NCI-H1105 treated with DMSO at 0.1 percent for 48 hours (cell line): Measurements from ENCODE around the gene LPO.

Experiments used
- DNase-seq: peaks from one replicate; lab custom pipeline; 2025; lab: John Stamatoyannopoulos, UW

LPO gene

DNA sequence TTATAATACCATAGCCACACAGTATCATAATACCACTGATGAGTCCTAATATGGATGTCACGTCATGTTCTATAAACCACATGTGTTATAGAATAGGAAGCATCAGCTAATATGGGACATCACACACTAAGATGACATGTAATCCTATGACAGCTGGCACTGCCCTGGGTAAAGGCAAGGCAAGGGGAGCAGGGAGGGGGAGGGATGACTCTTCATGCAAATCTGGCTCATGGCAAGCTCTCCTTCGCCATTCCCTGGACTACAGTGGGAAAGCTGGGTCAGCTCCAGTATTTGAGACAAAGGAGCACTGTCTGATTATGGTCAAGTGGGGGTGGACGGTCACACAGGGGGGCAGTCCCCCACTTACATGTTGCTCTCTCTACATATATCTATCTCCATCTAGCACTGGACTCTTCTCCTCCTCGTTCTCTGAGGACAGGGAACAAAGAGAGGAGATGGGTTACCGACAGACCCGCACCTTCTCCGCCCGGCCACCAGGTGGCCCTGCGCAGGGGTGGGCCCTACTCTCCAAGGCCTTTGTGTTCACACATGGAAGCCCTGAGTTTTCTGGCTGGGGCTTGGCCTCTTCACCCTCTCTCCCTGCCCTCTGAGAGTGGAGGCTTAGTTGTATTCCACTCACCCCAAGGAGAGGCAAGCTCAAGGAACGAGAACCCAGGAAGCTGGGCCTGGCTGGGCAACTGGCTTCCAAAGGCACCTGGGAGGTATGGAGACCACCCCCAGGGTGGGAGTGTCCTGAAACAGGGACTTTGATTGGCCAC is 65.8 kb downstream of the LPO start:
- peak; percentile 60 for DNase-seq

DNA sequence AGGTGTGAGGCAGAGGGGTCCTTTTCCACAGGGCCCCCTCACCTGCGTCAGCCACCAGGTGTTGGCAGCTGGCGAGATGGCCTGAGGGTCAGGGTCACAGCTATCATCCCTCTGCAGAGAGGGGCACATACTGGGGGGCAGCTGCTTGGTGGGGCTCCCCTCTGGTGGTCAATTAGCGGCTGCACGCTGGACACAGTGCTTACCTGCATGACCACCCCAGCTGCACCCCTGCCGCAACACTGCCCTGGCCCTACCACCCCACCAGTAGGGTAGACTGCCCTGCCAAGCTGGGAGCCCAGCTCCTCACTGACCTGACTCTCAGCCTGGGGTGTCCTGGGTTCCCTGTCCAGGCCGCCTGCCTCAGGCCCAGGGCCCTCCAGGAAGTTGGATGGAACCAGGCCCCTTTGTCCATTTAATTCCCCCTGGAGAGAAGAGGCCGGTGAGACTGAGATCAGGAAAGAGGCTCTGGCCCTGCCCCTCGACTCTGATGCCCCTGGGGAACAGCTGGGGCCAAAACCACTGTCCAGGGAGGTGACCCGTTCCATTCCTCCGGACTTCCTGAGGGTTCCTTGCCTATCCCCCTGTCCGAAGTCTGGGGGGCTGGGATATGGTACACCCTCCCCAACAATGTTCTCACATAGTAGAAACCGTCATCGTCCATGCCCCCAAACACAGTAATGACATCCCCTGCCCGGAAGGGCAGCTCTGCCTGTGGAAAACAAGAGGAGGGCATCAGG is 66.5 kb downstream of the LPO start:
- no peak for DNase-seq

DNA sequence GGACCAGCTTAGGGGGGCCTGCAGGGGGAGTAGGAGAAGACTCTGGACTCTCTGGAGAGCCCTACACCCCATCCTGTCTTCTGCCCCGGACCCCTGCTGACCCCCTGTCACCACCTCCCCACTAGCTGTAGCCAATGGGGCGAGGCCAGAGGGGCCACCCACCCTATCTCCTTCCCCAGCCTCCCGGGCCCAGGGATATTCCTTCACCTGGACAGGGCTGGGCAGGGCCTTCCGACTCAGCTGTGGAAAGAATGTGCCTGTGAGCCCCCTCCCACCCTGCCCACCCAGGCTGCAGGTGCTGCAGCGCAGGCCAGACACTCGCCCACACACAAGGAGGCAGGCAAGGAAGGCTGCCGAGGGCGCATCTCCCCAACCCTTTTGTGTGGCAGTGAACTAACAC is 67.2 kb downstream of the LPO start:
- DNase-seq = no peak

DNA sequence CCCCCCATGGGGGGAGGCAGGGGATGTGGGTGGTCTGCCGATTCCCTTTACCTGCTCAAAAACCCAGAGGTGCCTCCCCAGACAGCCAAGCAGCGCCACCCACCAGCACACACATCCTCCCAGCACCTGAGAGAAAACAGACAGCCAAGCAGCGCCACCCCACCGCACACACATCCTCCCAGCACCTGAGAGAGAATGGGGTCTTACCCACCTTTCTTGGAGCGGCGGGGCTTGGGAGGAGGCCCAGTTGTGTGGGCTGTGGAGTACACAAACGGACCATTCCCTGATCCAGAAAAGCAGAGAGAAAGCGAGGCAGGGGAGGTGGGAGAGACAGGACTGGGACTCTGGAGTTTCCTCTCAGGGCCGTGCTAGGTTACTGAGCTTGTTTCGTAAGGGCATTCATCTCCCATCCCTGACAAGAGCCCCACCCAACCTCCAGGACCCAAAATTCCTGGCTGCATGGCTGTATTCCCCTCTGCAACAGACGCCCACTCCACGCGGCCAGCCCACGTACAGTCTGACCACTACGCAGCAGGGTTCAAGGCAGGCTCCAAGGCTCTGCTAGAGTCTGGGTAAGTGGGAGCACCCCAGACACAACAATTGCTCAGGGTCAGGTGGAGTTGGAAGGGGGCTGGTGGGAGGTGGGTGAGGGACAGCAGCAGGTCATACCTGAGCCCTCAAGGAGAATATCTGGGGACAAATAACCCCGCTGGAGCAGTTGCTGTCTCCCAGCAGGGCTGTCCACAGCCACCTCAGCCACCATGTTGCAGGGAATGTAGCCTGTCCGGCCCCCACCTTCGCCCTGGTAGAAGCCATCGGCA is 68.0 kb downstream of the LPO start:
- DNase-seq = no peak

DNA sequence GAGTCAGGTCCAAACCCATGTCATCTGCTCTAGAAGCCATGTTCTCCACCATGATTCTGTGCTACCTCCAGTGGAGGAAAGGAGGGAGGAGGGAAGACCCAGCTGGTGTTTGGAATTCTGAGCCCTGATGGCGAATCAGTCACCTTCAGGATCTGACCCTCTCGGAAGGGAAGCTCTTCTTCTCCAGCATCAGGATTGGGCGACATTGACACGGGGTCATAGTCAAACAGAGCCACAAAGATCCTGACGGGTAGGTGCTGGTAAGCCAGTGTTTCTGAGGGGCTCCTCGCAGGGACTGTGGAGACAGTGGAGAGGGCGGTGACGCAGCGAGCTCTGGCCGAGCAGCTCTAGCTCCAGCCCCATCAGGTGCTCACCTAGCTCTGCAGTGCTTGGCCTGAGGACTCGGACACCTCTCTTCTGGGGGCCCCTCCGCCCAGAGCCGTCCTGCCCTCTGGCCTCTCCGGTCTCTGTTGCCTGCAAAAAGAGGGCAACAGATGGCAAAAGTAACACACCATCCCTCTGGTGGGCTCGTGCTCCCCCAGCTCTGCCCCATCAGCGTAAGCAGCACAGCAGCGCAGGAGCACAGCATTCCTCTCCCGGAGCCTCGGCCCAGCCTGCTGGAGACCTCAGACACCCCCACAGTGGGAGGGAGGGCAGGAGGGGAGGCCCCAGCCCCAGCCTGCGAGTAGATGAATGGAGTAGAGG is 69.2 kb downstream of the LPO start:
- DNase-seq = no peak

DNA sequence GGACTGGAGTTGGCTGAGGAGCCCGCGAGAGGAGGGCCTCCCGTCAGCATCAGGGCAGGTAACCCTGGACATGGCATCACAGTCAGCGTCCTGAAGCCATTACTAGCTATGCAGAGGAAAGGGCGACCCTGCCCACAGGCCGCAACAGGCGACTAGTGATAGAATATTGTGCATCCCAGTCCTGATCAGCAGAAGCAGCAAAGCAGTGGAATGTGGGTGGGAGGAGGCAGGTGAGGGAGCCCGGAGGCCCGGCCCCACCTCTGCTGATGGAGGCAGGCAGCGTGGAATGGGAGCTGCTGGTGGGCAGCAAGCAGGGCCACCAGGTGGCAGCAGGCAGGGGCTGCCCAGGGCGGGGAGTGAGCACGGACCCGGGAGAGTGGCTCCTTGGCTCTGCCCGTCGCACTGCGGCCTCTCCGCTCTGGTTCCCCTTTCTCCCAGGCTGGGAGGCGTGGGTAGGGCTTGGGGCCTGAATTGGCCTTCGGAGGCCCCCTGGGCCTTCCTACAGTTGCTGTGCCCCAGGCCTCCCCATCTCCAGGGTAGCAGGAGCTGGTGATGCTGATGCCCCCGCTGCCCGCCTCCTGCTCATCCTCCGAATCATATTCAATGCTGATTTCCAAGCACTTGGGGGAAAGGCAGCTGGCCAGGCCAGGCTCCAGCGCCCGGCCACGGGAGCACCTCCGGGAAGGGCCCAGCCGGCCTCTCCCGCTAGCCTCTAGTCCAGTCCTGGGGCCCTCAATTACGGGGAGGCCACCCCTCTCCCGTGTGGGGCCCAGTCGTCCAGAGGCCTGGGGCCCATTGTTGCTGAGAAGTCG is 70.0 kb downstream of the LPO start:
- no peak for DNase-seq

DNA sequence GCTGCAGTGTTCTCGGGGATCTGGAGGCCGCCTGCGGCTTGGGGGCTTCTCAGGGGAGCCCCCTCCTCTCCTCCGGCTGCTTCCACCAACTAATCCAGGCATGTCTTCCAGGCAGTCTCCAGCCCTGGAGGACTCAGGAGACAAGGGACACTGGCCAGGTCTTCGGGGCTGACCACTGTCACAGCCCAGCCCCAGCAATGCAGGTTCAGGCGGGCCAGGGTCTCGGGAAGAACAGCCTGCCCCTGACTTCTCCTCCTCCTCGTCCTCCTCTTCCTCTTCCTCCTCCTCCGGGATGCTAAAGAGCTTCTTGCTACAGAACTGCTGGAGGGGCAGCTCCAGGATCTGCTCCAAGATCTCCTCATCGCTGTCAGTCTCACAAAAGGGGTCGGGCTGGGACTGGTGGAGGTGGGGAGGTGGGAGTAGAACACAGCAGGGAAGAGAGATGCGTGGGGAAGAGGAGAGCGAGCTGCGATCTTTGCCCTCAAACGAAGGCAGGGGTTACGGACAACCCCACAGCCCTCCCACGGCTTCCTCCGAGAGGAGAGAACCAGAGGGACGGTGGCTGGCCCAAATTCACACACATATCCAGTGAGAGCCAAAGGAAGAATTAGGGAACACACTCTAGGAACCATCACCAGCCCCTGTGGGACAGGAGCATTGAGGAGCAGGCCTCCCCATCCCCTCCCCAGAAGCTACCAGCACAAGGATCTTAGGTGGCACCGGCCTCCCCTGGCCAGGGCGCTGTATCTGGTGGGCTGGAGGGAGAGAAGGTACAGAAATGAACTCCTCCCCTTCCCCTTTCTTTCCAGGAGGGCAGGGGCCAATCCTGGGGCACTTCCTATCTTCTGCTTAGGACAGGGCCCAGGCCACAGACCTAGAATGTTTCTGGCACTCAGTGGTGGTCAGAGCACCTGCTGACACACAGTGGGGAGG is 70.9 kb downstream of the LPO start:
- DNase-seq = no peak

DNA sequence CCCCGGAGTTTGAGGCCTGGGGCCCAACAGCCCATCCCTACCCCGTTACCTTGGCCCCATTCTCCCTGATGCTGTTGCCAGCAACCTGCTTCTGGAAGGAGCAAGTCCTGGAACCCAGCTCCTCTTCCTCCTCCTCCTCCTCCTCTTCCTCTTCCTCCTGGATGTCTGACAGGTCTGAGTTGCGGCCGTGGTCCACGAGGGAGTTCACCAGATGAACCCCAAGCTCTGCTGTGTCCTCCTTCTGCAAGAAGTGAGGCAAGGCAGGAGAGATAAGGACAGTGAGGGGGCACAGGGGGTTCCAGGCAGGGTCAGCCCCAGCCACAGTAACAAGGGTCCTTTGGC is 71.5 kb downstream of the LPO start:
- no peak for DNase-seq

DNA sequence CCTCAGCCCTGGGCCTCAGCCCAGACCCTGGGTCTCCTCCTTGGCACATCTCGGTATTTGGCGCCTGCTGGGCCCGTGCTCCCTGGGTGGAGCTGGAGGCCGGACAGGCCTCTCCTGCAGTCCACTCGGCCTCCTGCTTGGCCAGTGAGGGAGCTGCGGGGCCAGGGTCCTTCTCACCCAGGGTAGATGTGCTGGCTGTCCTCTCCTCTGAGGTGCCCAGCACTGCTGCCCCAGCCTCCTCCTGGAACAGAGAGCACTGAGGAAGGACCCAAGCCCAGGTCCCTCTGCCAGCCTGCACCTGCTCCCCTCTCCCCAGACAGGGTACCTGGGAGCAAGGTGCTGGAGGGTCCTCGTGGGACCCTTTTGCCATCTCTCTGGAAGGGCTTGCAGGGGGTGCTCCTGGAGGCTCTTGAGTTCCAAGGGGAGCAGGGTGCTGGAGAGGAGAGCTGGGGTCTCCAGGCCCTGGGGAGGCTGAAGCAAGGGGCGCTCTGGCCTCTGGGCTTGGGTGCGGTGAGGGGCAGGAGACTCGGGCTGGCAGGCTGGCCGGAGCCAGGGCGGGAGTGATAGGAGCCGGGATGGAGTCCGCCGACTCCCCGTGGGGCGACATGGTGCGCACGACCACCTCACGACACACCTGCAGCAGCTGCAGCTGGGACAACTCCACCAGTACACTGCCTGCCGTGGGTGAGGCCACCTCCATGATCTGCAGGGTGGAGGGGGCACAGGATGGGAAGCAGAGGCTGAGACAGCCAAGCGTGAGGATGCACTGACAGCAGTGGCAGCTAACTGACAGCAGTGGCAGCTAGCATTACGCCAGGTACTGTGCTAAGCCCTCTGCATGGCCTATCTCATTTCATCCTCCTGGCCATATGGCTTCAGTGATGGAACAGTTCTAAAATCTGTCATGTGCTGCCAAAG is 72.4 kb downstream of the LPO start:
- no peak for DNase-seq

DNA sequence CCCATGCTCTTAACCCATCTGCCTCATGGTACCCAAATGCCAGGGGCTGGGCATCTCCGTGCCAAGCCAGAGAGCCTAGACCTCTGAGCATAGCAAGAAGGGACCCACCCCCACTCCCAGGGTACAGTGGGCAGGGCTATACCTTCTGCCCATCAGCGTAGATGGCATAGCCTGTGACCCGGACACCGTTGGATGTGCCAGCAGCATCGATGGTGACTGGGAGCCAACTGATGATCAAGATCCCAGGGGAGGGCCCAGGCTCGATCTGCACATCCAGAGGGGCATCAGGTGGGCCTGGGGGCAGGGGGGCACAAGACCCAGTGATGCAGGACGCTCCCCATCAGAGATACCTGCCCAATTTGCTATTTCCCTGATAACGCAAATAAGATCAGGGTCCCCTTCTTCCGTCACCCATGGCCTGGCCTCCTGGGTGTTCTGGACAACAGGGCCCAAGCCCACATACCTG is 73.1 kb downstream of the LPO start:
- DNase-seq = no peak

DNA sequence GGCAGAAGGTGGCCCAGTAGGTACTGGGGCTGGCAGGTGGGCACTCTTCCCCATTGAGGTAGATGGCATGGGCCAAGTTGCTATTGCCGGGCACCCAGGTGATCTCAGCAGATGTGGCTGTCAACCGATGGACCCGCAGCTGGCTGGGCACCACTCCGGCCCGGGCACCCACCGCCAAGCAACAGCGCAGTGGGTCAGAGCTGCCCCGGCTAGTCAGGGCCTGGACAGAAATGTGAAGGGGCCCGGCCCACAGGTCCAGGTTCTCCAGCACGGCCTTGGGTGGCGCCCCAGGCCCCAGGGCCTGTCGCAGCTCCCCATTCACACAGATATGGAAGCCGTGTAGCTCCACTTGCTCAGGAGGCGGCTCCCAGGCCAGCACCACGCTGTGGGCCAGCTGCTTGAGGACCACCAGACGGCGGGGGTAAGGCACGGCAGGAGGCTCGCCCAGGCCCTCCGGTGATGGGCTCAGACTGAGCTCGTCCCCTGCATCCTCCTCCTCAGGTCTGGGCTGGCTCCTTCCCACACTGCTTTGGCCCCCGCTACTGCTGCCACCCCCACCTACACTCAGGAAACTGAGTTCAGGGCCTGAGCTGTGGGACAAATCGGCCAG is 73.7 kb downstream of the LPO start:
- DNase-seq = no peak

DNA sequence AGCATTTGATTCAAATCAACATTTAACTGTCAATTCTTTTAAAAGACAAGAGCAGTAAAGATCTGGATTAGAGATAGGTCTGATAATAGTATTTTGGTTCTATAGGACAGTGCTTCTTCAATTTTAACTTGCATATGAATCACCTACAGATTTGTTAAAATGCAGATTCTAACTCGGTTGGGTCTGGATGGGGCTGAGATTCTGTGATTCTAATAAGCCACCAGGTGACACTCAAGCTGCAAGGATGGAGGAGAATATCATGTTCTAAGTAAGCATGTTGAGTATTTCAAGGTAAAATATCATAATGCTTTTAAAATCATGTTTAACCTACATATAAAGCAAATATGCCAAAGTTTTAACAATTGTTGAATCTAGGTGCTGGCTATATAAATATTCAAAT is 74.4 kb downstream of the LPO start:
- no peak for DNase-seq

DNA sequence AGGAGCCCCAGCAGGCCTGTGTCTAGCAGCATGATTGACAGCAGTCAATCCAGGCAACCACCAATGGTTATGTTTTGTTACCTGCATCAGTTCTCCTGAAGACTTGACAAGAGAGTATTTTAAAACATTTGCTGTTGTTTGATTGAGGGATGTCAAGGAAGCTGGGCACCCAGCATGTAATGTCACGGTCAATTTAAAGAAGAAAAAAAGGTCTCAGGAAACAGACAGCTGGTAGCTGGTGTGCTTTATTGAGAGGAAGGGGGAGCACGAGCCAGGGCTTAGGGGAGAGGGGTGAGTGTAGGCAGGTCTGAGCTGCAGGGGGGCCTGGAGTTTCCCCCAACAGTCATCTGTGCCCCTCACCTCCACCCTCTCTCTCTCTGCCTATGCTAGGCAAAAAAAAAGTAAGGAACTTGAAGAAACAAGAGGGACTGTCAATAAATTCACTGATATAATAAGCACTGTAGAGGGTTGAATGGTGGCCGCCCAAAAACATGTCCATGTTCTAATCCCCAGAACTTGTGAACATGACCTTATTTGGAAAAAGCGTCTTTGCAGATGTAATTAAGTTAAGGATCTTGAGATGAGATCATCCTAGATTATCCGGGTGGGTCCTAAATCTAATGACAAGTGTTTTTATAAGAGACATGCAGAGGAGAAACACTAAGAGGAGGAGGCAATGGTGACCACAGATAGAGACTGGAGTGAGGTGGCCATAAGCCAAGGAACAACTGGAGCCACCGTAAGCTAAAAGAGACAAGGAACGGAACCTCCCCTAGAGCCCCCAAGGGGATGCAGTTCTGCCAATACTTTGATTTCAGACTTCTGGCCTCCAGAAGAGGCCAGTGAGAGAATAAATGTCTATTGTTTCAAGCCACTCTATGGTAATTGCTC is 75.7 kb downstream of the LPO start:
- no peak for DNase-seq

DNA sequence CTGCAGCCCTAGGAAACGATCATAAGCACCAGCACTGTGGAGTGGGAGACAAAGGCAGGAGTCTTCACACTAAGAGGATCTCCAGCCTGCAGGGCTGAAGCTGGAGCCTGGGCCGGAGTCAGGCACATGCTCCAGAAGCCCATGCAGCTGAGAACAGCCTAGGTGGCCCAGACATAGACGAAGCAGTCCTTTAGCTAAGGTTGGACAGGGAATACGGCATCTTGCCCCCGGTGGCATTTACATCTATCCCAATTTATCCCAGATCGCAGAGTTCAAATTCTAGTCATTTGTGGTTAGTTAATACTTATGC is 76.3 kb downstream of the LPO start:
- DNase-seq = no peak

DNA sequence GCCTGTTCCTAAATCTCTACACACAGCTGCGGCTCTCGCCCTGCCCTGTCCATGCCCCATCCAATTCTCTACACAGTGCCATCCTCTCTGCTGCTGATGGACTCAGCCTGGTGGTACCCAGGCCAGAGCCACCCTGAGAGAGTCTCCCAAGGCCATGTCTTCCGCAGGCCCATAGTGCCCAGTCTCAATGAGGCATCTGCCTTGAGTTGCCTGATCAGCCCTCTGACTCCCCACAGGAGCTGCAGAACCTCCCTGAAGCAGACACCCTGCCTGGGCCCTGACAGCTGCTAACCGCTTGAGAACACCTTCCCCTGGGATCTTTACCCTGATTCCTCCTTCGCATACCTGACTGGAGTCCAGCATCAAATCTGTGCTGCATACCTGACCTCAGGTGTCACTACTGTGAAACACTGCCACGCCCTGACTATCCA is 76.9 kb downstream of the LPO start:
- DNase-seq = no peak

DNA sequence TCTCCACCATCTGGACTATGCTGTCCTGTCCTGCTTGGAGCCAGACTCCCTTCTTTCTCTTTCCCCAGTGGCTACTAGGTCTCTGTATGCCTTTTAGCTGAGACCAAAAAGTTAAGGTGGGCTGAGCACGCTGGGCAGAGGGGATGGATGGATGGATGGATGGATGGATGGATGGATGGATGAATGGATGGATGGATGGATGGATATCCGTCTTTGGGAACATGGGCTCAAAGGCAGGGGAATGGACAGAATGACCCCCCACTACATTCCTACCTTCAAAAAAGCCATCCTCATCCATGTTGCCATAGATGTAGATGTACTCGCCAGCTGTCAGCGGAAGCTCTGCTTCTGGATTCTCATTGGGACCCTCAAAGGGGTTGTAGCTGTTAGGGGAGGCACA is 77.4 kb downstream of the LPO start:
- no peak for DNase-seq

DNA sequence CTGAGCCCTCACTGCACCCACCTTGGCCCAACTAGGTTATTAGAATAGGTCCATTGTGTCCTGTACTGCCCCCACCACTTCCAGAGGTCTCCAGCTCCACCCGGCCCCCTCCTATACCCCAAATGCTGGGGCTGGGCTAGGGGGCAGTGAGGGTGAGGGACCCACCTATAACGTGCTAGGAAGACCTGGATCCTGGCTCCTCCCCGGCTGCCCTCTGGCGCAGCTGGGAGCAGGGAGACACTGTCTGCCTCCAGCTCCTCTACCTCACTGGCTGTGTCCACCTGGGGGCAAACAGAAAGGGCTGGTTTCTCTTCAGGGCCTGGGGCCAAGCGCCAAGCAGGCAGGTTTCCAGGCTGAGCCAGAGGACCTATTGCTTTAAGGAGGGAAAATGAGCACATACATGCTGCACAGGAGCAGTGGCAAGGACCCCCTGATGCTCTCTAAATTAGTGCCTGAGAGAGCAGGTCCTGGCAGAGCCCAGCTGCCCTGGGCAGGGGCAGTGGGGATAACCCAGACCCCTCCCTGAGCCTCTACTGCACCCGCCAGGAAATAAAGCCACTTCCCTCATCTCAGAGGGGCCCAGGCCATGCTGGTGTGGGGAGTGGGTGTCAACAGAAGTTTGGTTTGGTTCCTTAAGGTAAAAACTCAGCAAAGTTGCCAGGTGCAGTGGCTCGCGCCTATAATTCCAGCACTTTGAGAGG is 78.0 kb downstream of the LPO start:
- DNase-seq = no peak
